ENCODE results near the gene ATP1B3. TPM values are rescaled to one million over a fixed set of nuclear protein-coding genes. Genes with fewer than 3 reads are reported as not detected.

Gene ATP1B3
- polyA plus RNA-seq, 1 donor (not counting 4 experiments of a cell fraction or from before 2014, with no cell fraction given) = 345 TPM

Small RNA genes lying within 50 kb of the gene (small RNA-seq; reads per million reads assigned to genes)
- 0 reads per million in 3 experiments for gene HMGN2P25 (ENCODE audit: insufficient read length in 3 of 3, low read depth in 3 of 3, low replicate concordance in 1 of 3)
- gene RNU6-509P (ENCODE audit: insufficient read length in 3 of 3, low read depth in 3 of 3, low replicate concordance in 1 of 3) = 0 reads per million in 3 experiments

Other genes with a start within 250 kb of the ATP1B3 start
- gene RNF7, start 138.3 kb upstream of the ATP1B3 start, polyA plus RNA-seq = 91.1 to 105 TPM (median 96.5 TPM) in 3 replicates
- gene GRK7, start 113.2 kb upstream of the ATP1B3 start, polyA plus RNA-seq = not detected in 3 replicates

All from keratinocyte (primary cell).